Mesendoderm (in vitro differentiated cells): ENCODE measurements around the gene CCDC91.

ENCODE experiments used
- DNase-seq: peaks from one replicate; pipeline ENCODE4 v3.0.0; 2013
- H2AK5ac ChIP-seq: 2 replicates; pipeline ENCODE4 v1.6.1; 2013; ENCODE audit warnings: low read length, inconsistent platforms
- H2BK120ac ChIP-seq: 2 replicates; pipeline ENCODE4 v1.6.1; 2013; ENCODE audit warnings: low read depth, mild to moderate bottlenecking, low read length, moderate library complexity, mixed read lengths
- H2BK15ac ChIP-seq: replicated peaks from 2 replicates; pipeline ENCODE4 v1.6.1; 2013; ENCODE audit warnings: low read depth, mild to moderate bottlenecking, moderate library complexity
- H2BK5ac ChIP-seq: 2 replicates; pipeline ENCODE4 v1.6.1; 2013; ENCODE audit warnings: low read length, inconsistent platforms
- H3K18ac ChIP-seq: 2 replicates; pipeline ENCODE4 v1.6.1; 2013; ENCODE audit warnings: mild to moderate bottlenecking, low read length, mixed read lengths
- H3K23ac ChIP-seq: one replicate; pipeline ENCODE4 v1.6.1; 2013; ENCODE audit warnings: low read length
- H3K27ac ChIP-seq: 2 replicates; pipeline ENCODE4 v1.5.1; 2013; ENCODE audit warnings: low read depth, mild to moderate bottlenecking, inconsistent platforms, low read length, moderate library complexity
- H3K27me3 ChIP-seq: 2 replicates; pipeline ENCODE4 v1.6.1; 2013; ENCODE audit warnings: low read length, control low read depth, mild to moderate bottlenecking, inconsistent platforms; ENCODE audit not compliant: insufficient read depth, poor library complexity
- H3K36me3 ChIP-seq: 2 replicates; pipeline ENCODE4 v1.6.1; 2013; ENCODE audit warnings: low read length, inconsistent platforms; ENCODE audit not compliant: control insufficient read depth, insufficient read depth
- H3K4ac ChIP-seq: one replicate; pipeline ENCODE4 v1.6.1; 2013; ENCODE audit warnings: low read depth, mild to moderate bottlenecking, low read length, moderate library complexity
- H3K4me1 ChIP-seq: 2 replicates; pipeline ENCODE4 v1.6.1; 2013; ENCODE audit warnings: low read depth, low read length, inconsistent platforms; ENCODE audit not compliant: control insufficient read depth
- H3K4me2 ChIP-seq: 2 replicates; pipeline ENCODE4 v1.6.1; 2013; ENCODE audit warnings: low read length
- H3K4me3 ChIP-seq: 2 replicates; pipeline ENCODE4 v1.5.1; 2013; ENCODE audit warnings: mild to moderate bottlenecking, low read length
- H3K56ac ChIP-seq: one replicate; pipeline ENCODE4 v1.6.1; 2013; ENCODE audit warnings: low read length
- H3K79me1 ChIP-seq: 2 replicates; pipeline ENCODE4 v1.6.1; 2013; ENCODE audit warnings: low read length, inconsistent platforms
- H3K79me2 ChIP-seq: 2 replicates; pipeline ENCODE4 v1.6.1; 2013; ENCODE audit warnings: mild to moderate bottlenecking, low read length; ENCODE audit not compliant: control insufficient read depth, insufficient read depth
- H3K9ac ChIP-seq: 2 replicates; pipeline ENCODE4 v1.6.1; 2013; ENCODE audit warnings: low read length, inconsistent platforms
- H4K5ac ChIP-seq: one replicate; pipeline ENCODE4 v1.6.1; 2013; ENCODE audit warnings: low read length
- H4K8ac ChIP-seq: one replicate; pipeline ENCODE4 v1.6.1; 2013; ENCODE audit warnings: low read depth, mild to moderate bottlenecking, control low read depth, low read length, moderate library complexity
- WGBS: extraction: QIAGEN DNeasy Blood & Tissue Kit; methylation state at CpG from one replicate; pipeline ENCODE4 v1.1.7; 2013; ENCODE audit warnings: low lambda C conversion rate, missing lambda C conversion rate; ENCODE audit not compliant: insufficient coverage; ENCODE audit errors: extremely low coverage; 5-methylcytosine and 5-hydroxymethylcytosine counted together

CCDC91 gene

DNA sequence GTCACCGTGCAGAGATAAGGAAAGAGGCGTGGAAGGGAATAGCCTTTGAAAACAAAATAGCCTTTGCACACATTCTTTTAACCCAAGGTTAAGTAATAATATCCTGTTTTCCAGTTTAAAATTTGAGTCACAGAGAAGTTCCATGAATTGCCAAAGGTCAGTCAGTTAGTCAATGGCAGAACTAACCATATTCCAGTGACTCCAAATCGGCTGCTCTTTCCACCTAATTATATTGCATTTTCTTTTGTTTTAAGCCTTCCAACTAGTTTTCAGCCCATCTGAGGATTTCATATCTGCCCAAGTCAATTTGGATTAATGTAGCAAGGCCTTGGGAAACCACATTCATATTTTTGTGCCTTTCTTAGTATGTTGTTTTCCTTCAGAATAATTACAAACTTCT is 373.0 kb downstream of the CCDC91 start:
- Histone ChIP-seq H3K27ac (no peak overlapping the region), H2BK15ac (no peak overlapping the region), H3K23ac (no peak overlapping the region), H3K18ac (no peak overlapping the region), H4K5ac (no peak overlapping the region), H4K8ac (no peak overlapping the region), H3K4me3 (no peak overlapping the region), H3K4ac (no peak overlapping the region), H3K79me1 (no peaks in the 10 kb centered on the region), H2BK120ac (no peak overlapping the region), H3K4me2 (no peak overlapping the region), H3K79me2 (no peaks in the 10 kb centered on the region), H3K4me1 (no peaks in the 10 kb centered on the region), H3K9ac (no peak overlapping the region), H3K36me3 (no peaks in the 10 kb centered on the region), H3K27me3 (no peaks in the 10 kb centered on the region), H3K56ac (no peak overlapping the region), H2AK5ac (no peak overlapping the region), H2BK5ac (no peak overlapping the region)
- DNase-seq = peak; percentile 12
- WGBS = no CpG with 5 or more reads among the region's 3 CpGs

DNA sequence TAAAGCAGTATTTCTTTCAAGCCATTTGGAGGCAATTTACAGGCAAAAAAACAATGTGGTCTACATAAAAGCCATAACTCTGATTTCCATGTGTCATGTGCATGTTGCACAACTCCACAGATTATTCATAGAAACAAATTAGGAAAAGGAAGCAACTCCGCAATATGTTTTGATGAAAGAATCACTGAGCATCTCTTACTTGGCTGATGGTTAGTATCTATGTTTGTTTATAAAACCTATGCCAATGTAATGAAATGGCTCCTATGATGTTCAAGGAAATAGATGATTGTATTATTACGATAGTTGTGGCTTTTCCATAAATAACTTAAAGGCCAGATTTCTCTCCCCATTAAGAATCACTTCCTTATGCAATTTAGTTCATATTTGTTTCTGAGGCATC is 373.7 kb downstream of the CCDC91 start:
- no peaks in the 10 kb centered on the region for H3K27me3 ChIP-seq
- no peak overlapping the region for H4K5ac ChIP-seq
- no peak overlapping the region for H2BK15ac ChIP-seq
- H3K9ac ChIP-seq = no peak overlapping the region
- H3K79me1 ChIP-seq = no peaks in the 10 kb centered on the region
- no peak for DNase-seq
- H3K4ac ChIP-seq = no peak overlapping the region
- no peak overlapping the region for H3K4me3 ChIP-seq
- H2BK120ac ChIP-seq = no peak overlapping the region
- no peaks in the 10 kb centered on the region for H3K79me2 ChIP-seq
- no peak overlapping the region for H3K56ac ChIP-seq
- no peak overlapping the region for H2BK5ac ChIP-seq
- peak overlapping the region; percentile 18 for H3K18ac ChIP-seq
- no peaks in the 10 kb centered on the region for H3K4me1 ChIP-seq
- no peaks in the 10 kb centered on the region for H3K36me3 ChIP-seq
- no peak overlapping the region for H2AK5ac ChIP-seq
- no peak overlapping the region for H3K27ac ChIP-seq
- H4K8ac ChIP-seq = no peak overlapping the region
- no peak overlapping the region for H3K4me2 ChIP-seq
- no peak overlapping the region for H3K23ac ChIP-seq
- WGBS = no CpG with 5 or more reads among the region's 2 CpGs

DNA sequence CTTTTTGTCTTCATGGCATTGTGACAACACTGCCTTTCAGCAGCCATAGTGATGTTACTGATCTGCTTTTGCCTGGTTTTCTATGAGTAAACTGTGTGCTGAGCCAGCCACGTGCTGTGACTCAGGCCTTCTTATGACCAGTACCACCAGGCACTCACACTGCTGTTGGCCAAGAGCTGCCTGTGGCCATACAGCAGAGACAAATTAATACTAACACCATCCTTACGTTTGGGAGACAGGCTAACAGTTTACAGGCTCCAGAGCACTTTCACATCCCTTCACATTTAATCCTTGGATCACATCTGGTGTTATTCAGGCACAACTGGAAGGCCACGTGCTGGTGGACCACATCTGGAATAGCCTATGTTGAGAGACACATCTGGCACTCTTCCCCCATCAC is 377.9 kb downstream of the CCDC91 start:
- Histone ChIP-seq H3K27ac (no peak overlapping the region), H2AK5ac (no peak overlapping the region), H3K36me3 (no peaks in the 10 kb centered on the region), H3K79me2 (no peaks in the 10 kb centered on the region), H3K23ac (no peak overlapping the region), H3K56ac (no peak overlapping the region), H3K79me1 (no peaks in the 10 kb centered on the region), H3K4me1 (no peaks in the 10 kb centered on the region), H3K27me3 (no peaks in the 10 kb centered on the region), H3K4ac (no peak overlapping the region), H3K4me2 (no peak overlapping the region), H4K8ac (no peak overlapping the region), H2BK15ac (no peak overlapping the region), H2BK120ac (no peak overlapping the region), H3K9ac (no peak overlapping the region), H4K5ac (no peak overlapping the region), H3K4me3 (no peak overlapping the region), H3K18ac (no peak overlapping the region), H2BK5ac (no peak overlapping the region)
- no peak for DNase-seq
- WGBS = no CpG with 5 or more reads among the region's 3 CpGs

DNA sequence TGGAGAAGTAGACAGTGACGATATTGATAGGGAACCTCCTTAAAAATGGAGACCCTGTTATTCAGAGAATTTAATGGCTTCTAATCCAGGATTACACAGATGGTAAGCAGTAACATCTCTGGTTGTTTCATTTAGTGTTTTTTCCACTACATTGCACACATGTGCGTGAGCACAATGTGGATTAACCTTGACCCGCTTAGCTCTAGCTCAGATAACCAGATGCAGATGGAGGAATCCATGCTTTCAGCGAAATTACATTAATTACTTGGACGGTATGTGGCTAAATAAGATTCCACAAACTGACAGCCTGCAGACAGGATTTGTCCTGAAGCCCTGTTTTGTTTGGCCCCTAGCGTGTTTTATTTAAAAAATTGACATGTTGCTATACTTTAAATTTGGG is 378.4 kb downstream of the CCDC91 start:
- WGBS = no CpG with 5 or more reads among the region's 6 CpGs
- no peak overlapping the region for H2BK120ac ChIP-seq
- no peak overlapping the region for H3K4ac ChIP-seq
- no peak overlapping the region for H3K4me2 ChIP-seq
- H3K4me1 ChIP-seq = no peaks in the 10 kb centered on the region
- H3K18ac ChIP-seq = no peak overlapping the region
- no peak for DNase-seq
- H2BK15ac ChIP-seq = no peak overlapping the region
- H3K79me1 ChIP-seq = no peaks in the 10 kb centered on the region
- H3K79me2 ChIP-seq = no peaks in the 10 kb centered on the region
- no peaks in the 10 kb centered on the region for H3K36me3 ChIP-seq
- H3K23ac ChIP-seq = no peak overlapping the region
- no peak overlapping the region for H3K27ac ChIP-seq
- H3K27me3 ChIP-seq = no peaks in the 10 kb centered on the region
- H2BK5ac ChIP-seq = no peak overlapping the region
- no peak overlapping the region for H3K4me3 ChIP-seq
- no peak overlapping the region for H4K5ac ChIP-seq
- no peak overlapping the region for H4K8ac ChIP-seq
- H3K56ac ChIP-seq = no peak overlapping the region
- H2AK5ac ChIP-seq = no peak overlapping the region
- H3K9ac ChIP-seq = no peak overlapping the region

DNA sequence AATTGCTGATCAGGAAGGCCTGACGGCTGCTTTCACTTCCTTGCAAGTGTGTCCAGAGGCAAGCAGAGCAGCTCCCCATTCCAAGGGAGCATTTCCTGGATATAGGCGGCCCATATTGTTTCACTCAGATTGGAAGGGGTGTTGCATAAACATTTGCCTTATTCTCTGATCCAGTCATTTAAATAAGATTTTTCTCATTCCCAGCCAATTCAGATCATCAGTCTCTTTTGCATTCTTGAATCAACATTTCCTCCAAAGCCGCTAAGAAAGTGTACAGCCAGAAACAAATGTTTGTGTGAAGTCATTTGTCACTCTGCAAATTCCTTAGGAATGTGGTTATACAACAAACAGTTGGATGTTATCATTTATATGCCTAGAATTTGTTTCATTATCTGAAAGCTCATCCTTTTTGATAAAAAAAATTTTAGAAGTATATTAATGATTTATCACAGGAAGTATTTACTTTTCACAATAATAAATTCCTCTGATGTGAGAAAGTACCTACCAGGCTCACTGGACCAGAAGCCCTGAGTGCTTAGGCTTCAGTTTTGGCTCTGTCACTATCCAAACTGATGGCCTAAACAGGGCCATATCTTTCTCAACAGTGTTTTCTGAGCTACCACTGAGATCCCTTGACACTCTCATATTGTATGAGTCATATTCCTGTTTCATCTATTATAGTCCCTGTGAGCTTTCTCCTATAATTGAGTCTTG is 379.6 kb downstream of the CCDC91 start:
- Histone ChIP-seq H2BK15ac (no peak overlapping the region), H3K79me2 (no peaks in the 10 kb centered on the region), H2AK5ac (no peak overlapping the region), H3K27ac (no peak overlapping the region), H3K23ac (no peak overlapping the region), H3K56ac (no peak overlapping the region), H3K9ac (no peak overlapping the region), H3K18ac (no peak overlapping the region), H2BK5ac (no peak overlapping the region), H3K4me2 (no peak overlapping the region), H3K4ac (no peak overlapping the region), H4K5ac (no peak overlapping the region), H3K4me1 (no peaks in the 10 kb centered on the region), H3K4me3 (no peak overlapping the region), H3K36me3 (no peaks in the 10 kb centered on the region), H3K27me3 (no peaks in the 10 kb centered on the region), H4K8ac (no peak overlapping the region), H3K79me1 (no peaks in the 10 kb centered on the region), H2BK120ac (no peak overlapping the region)
- no peak for DNase-seq
- no CpG with 5 or more reads among the region's 3 CpGs for WGBS

DNA sequence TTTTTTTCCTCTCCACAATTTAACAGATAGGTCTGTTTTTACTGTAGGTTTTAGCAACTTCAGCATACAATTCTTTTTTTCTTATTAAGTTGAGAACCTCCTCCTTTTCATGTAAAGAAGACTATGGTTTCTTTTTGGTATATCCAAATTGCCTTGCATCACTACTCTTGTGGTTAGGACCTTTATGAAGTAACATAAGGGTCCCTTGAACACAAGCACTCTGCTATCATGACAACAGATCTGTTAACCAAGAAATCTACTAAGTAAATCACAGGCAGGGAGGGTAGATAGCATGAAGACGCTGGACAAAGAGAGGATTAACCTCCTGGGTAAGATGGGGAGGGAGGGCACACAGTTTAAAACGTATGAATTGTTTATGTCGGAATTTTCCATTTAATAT is 380.6 kb downstream of the CCDC91 start:
- H3K36me3 ChIP-seq = no peaks in the 10 kb centered on the region
- no peak overlapping the region for H3K4ac ChIP-seq
- H2BK5ac ChIP-seq = no peak overlapping the region
- no peaks in the 10 kb centered on the region for H3K79me2 ChIP-seq
- no peak overlapping the region for H3K23ac ChIP-seq
- no peak overlapping the region for H3K4me3 ChIP-seq
- no CpG with 5 or more reads among the region's 3 CpGs for WGBS
- H3K9ac ChIP-seq = no peak overlapping the region
- no peak overlapping the region for H4K5ac ChIP-seq
- no peak for DNase-seq
- H3K18ac ChIP-seq = no peak overlapping the region
- no peaks in the 10 kb centered on the region for H3K27me3 ChIP-seq
- no peak overlapping the region for H2BK15ac ChIP-seq
- H4K8ac ChIP-seq = no peak overlapping the region
- H2AK5ac ChIP-seq = no peak overlapping the region
- H2BK120ac ChIP-seq = no peak overlapping the region
- H3K79me1 ChIP-seq = no peaks in the 10 kb centered on the region
- H3K56ac ChIP-seq = no peak overlapping the region
- H3K4me1 ChIP-seq = no peaks in the 10 kb centered on the region
- no peak overlapping the region for H3K27ac ChIP-seq
- H3K4me2 ChIP-seq = no peak overlapping the region
